Fibroblast of lung (primary cell): ENCODE measurements around the gene ACY1.

Source experiments
- EZH2 ChIP-seq: IDR thresholded peaks from 2 replicates; pipeline ENCODE4 v1.5.1; 2012; ENCODE audit warnings: low read length, control low read depth, mild to moderate bottlenecking; ENCODE audit errors: missing control alignments
- TF ChIP-seq, protein P1 (sequence below), 2 donors: IDR thresholded peaks in 1 of 2; conservative IDR thresholded peaks in 1 of 2; 1 replicate in 1 of 2; 2 replicates in 1 of 2; pipeline ENCODE4 v1.5.1; 2011 to 2012; ENCODE audit warnings: low read length in 2 of 2, control low read depth in 1 of 2, inconsistent platforms in 1 of 2, low read depth in 1 of 2, mild to moderate bottlenecking in 1 of 2

DNA sequence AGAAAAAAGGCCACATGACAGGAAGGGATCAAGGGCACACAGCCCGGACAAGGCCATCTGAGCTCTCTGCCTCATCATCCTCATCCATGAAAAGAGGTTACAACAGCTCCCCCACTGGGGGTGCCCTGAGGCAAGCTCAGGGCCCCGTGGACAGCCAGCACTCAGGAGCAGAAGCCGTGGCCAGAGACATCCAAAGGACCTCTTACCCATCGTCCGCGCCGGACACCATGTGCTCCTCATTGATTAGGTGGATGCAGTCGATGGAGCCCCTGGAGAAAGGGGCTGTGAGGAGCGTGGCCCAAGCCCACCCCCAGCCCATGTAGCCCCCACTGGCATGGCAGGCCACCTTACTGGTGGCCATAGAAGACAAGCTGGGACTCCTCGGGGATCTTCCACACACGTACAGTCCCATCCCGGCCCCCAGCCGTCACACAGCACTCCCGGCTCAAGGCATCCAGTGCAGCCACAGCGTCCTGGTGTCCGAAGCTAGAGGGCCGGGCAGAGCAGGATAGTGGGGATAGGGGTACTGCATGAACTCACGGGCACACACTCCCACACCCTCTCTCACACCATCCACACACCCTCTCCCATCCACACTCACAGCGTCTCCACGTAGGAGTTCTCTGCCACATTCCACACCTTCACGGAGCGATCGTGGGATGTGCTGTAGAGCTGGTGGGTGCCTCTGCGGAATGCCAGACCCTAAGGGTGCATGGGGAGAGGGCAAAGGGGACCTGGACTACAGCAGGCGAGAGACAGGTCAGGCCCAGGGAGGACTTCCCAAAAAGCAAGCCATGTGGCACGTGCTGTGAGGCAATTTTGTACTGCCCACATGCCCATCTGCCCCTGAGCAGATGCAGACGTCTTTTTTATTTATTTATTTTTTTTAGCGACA lies 48.1 kb upstream of the ACY1 start:
- TF ChIP-seq EZH2: no peak
- TF ChIP-seq, protein P1, sequence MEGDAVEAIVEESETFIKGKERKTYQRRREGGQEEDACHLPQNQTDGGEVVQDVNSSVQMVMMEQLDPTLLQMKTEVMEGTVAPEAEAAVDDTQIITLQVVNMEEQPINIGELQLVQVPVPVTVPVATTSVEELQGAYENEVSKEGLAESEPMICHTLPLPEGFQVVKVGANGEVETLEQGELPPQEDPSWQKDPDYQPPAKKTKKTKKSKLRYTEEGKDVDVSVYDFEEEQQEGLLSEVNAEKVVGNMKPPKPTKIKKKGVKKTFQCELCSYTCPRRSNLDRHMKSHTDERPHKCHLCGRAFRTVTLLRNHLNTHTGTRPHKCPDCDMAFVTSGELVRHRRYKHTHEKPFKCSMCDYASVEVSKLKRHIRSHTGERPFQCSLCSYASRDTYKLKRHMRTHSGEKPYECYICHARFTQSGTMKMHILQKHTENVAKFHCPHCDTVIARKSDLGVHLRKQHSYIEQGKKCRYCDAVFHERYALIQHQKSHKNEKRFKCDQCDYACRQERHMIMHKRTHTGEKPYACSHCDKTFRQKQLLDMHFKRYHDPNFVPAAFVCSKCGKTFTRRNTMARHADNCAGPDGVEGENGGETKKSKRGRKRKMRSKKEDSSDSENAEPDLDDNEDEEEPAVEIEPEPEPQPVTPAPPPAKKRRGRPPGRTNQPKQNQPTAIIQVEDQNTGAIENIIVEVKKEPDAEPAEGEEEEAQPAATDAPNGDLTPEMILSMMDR (conservative IDR thresholded peaks at IDR 0.05 in 1 of 2, IDR thresholded peaks at IDR 0.05 in 1 of 2; ENCODE audit: low read depth in 1 of 2, low read length in 2 of 2): no peak
